Measurements from ENCODE around the gene SMIM44.

The SMIM44 gene

GRCh38 chr19:3433313-3433712 is 49.9 kb downstream of the SMIM44 start:
- no peak for DNase-seq
